Astrocyte (in vitro differentiated cells and primary cell): ENCODE measurements around the gene C1orf21. TPM values are rescaled to one million over a fixed set of nuclear protein-coding genes. Genes with fewer than 3 reads are reported as not detected.

Experiments
- DNase-seq: peaks from one replicate; pipeline ENCODE4 v3.0.0-alpha.2; 2010; ENCODE audit warnings: low read depth
- FAIRE-seq: peaks from 2 replicates; lab custom pipeline; 2011; peaks lifted over from hg19 to GRCh38; lab: Jason Lieb, UNC
- H2AFZ ChIP-seq: 2 replicates; pipeline ENCODE4 v1.6.0; 2012; ENCODE audit warnings: low read depth, low read length, inconsistent platforms
- H3K27ac ChIP-seq: 2 replicates; pipeline ENCODE4 v1.5.1; 2011; ENCODE audit warnings: low read depth, low read length, inconsistent platforms
- H3K27me3 ChIP-seq: 2 replicates; pipeline ENCODE4 v1.6.0; 2011; ENCODE audit warnings: low read length, inconsistent platforms; ENCODE audit not compliant: insufficient read depth
- H3K36me3 ChIP-seq: 2 replicates; pipeline ENCODE4 v1.5.1; 2011; ENCODE audit warnings: low read length, inconsistent platforms; ENCODE audit not compliant: insufficient read depth
- H3K4me1 ChIP-seq: 2 replicates; pipeline ENCODE4 v1.5.1; 2011; ENCODE audit warnings: low read length, inconsistent platforms; ENCODE audit not compliant: insufficient read depth
- H3K4me2 ChIP-seq: 2 replicates; pipeline ENCODE4 v1.6.0; 2012; ENCODE audit warnings: low read length, inconsistent platforms
- H3K4me3 ChIP-seq: 2 replicates; pipeline ENCODE4 v1.5.1; 2011; ENCODE audit warnings: low read depth, mild to moderate bottlenecking, low read length, inconsistent platforms; ENCODE audit not compliant: insufficient read depth
- H3K79me2 ChIP-seq: 2 replicates; pipeline ENCODE4 v1.6.0; 2012; ENCODE audit warnings: mild to moderate bottlenecking, low read length, inconsistent platforms; ENCODE audit not compliant: insufficient read depth
- H3K9ac ChIP-seq: 2 replicates; pipeline ENCODE4 v1.6.0; 2012; ENCODE audit warnings: mild to moderate bottlenecking, low read length, inconsistent platforms
- H3K9me3 ChIP-seq: 2 replicates; pipeline ENCODE4 v1.5.1; 2012; ENCODE audit warnings: low read depth, mild to moderate bottlenecking, low read length, inconsistent platforms; ENCODE audit not compliant: insufficient read depth
- H4K20me1 ChIP-seq: 2 replicates; pipeline ENCODE4 v1.6.0; 2012; ENCODE audit warnings: low read length, inconsistent platforms; ENCODE audit not compliant: insufficient read depth
- H3K27ac Mint-ChIP-seq: one replicate; pipeline ENCODE4 v1.8.0; 2021; ENCODE audit warnings: mild to moderate bottlenecking, mixed read lengths; ENCODE audit not compliant: unreplicated experiment
- H3K27me3 Mint-ChIP-seq: one replicate; pipeline ENCODE4 v1.8.0; 2021; ENCODE audit warnings: low read depth, mixed read lengths; ENCODE audit not compliant: unreplicated experiment
- H3K36me3 Mint-ChIP-seq: one replicate; pipeline ENCODE4 v1.8.0; 2021; ENCODE audit warnings: low read depth, mixed read lengths; ENCODE audit not compliant: unreplicated experiment
- H3K4me1 Mint-ChIP-seq: one replicate; pipeline ENCODE4 v1.8.0; 2021; ENCODE audit warnings: low read depth, mixed read lengths; ENCODE audit not compliant: unreplicated experiment
- H3K4me3 Mint-ChIP-seq: one replicate; pipeline ENCODE4 v1.8.0; 2021; ENCODE audit warnings: mild to moderate bottlenecking, moderate library complexity, mixed read lengths; ENCODE audit not compliant: unreplicated experiment
- H3K9me3 Mint-ChIP-seq: one replicate; pipeline ENCODE4 v1.8.0; 2021; ENCODE audit warnings: mild to moderate bottlenecking, mixed read lengths; ENCODE audit not compliant: unreplicated experiment
- CTCF ChIP-seq: IDR thresholded peaks from 2 replicates; pipeline ENCODE4 v1.5.1; 2011; ENCODE audit warnings: low read depth, mild to moderate bottlenecking, inconsistent platforms, low read length, moderate library complexity; ENCODE audit not compliant: insufficient read depth
- EZH2 ChIP-seq: IDR thresholded peaks from 2 replicates; pipeline ENCODE4 v1.6.1; 2012; ENCODE audit warnings: mild to moderate bottlenecking, low read length, inconsistent platforms; ENCODE audit not compliant: insufficient read depth
- total RNA-seq: library from RNA; stranded (reverse); gene quantifications from 2 replicates; pipeline ENCODE4 v1.2.1, GENCODE V29; 2021

The C1orf21 gene
- total RNA-seq, 1 donor from 2014 or later, result 15.1 TPM

- H3K36me3 Mint-ChIP-seq, result no peaks in the 10 kb centered on the region
Measured at GRCh38 chr1:184530226-184530625, 143.4 kb downstream of the C1orf21 start.

GRCh38 chr1:184531296-184531695, 144.5 kb downstream of the C1orf21 start:
- Histone ChIP-seq H2AFZ (no peak overlapping the region), H3K4me3 (no peak overlapping the region), H3K79me2 (no peaks in the 10 kb centered on the region), H3K4me1 (no peaks in the 10 kb centered on the region), H3K9ac (no peak overlapping the region), H3K4me2 (no peak overlapping the region), H3K9me3 (no peaks in the 10 kb centered on the region), H3K27ac (no peak overlapping the region), H3K36me3 (no peaks in the 10 kb centered on the region), H4K20me1 (no peaks in the 10 kb centered on the region), H3K27me3 (no peaks in the 10 kb centered on the region)
- FAIRE-seq, result peak; percentile 71
- Mint-ChIP-seq H3K27me3 (no peaks in the 10 kb centered on the region), H3K36me3 (no peaks in the 10 kb centered on the region), H3K4me3 (no peak overlapping the region), H3K9me3 (no peaks in the 10 kb centered on the region), H3K4me1 (no peaks in the 10 kb centered on the region), H3K27ac (no peak overlapping the region)
- TF ChIP-seq CTCF, result no peak
- no peak for TF ChIP-seq EZH2
- no peak for DNase-seq

More at GRCh38 chr1:184530226-184530625, 143.4 kb downstream of the C1orf21 start:
- no peak overlapping the region for H3K27ac ChIP-seq
- H3K4me3 Mint-ChIP-seq, result no peak overlapping the region
- TF ChIP-seq EZH2 (no peak), CTCF (no peak)
- no peak overlapping the region for H3K9ac ChIP-seq
- no peaks in the 10 kb centered on the region for H3K4me1 ChIP-seq
- no peaks in the 10 kb centered on the region for H4K20me1 ChIP-seq
- H3K27ac Mint-ChIP-seq, result no peak overlapping the region
- no peaks in the 10 kb centered on the region for H3K36me3 ChIP-seq
- no peaks in the 10 kb centered on the region for H3K27me3 Mint-ChIP-seq
- H3K79me2 ChIP-seq, result no peaks in the 10 kb centered on the region
- H3K9me3 Mint-ChIP-seq, result no peaks in the 10 kb centered on the region
- no peak overlapping the region for H2AFZ ChIP-seq
- no peak overlapping the region for H3K4me3 ChIP-seq
- H3K27me3 ChIP-seq, result no peaks in the 10 kb centered on the region
- FAIRE-seq, result no peak
- H3K4me1 Mint-ChIP-seq, result no peaks in the 10 kb centered on the region
- DNase-seq, result no peak
- H3K9me3 ChIP-seq, result no peaks in the 10 kb centered on the region
- no peak overlapping the region for H3K4me2 ChIP-seq

- H3K27ac ChIP-seq, result no peak overlapping the region
- no peaks in the 10 kb centered on the region for H3K9me3 ChIP-seq
- no peak for TF ChIP-seq CTCF
- TF ChIP-seq EZH2, result no peak
- no peaks in the 10 kb centered on the region for H4K20me1 ChIP-seq
- DNase-seq, result no peak
- no peaks in the 10 kb centered on the region for H3K4me1 Mint-ChIP-seq
- no peaks in the 10 kb centered on the region for H3K27me3 ChIP-seq
- H3K4me3 Mint-ChIP-seq, result no peak overlapping the region
- H3K36me3 ChIP-seq, result no peaks in the 10 kb centered on the region
- H2AFZ ChIP-seq, result no peak overlapping the region
- H3K36me3 Mint-ChIP-seq, result no peaks in the 10 kb centered on the region
- H3K27ac Mint-ChIP-seq, result no peak overlapping the region
- H3K79me2 ChIP-seq, result no peaks in the 10 kb centered on the region
- no peaks in the 10 kb centered on the region for H3K4me1 ChIP-seq
- no peak overlapping the region for H3K9ac ChIP-seq
- no peak overlapping the region for H3K4me2 ChIP-seq
- no peak overlapping the region for H3K4me3 ChIP-seq
- no peaks in the 10 kb centered on the region for H3K27me3 Mint-ChIP-seq
- no peaks in the 10 kb centered on the region for H3K9me3 Mint-ChIP-seq
- FAIRE-seq, result no peak
Measured at GRCh38 chr1:184532199-184532598, 145.4 kb downstream of the C1orf21 start.
